NCI-H345 treated with DMSO at 0.1 percent for 48 hours (cell line): Measurements from ENCODE around the gene MVD.
A peak's percentile ranks its signal among the peaks of the same experiment; 100 is the strongest.

ENCODE experiments used
- DNase-seq: peaks from one replicate; lab custom pipeline; 2025; ENCODE audit not compliant: unreplicated experiment; lab: John Stamatoyannopoulos, UW

The MVD gene

DNA sequence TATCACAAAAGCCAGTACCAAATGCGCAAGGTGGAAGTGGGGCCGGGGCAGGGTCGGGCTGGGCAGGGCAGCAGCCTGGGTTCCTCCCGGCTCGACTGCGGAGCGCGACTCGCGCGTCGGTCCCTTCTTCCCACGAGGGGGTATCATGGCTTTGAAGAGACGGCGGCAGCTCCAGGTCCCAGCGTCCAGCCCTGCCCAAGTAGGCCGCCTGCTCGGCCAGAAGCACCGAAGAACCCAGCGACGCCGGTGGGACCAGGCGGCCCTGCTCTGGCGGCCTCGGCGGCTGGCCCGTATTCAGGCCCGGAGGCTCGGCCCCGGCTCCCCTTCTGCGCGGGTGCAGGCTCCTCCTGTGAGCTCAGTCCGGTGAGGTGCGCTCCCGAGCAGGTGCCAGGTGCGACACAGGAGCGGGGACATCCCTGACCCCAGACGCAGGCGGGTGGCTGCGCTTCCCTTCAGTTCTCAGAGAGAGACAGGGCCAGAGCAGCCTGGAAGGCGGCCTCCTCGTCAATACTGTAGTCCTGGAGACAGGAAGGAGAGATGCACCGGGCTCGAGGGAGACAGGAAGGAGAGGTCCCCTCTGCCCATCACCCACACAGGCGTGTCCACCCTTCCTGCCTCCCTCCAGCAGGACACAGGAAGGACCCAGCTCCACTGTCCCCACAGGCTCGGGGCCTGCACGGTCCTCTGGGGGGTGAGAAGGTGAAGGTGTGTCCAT is 34.4 kb upstream of the MVD start:
- DNase-seq, result no peak

DNA sequence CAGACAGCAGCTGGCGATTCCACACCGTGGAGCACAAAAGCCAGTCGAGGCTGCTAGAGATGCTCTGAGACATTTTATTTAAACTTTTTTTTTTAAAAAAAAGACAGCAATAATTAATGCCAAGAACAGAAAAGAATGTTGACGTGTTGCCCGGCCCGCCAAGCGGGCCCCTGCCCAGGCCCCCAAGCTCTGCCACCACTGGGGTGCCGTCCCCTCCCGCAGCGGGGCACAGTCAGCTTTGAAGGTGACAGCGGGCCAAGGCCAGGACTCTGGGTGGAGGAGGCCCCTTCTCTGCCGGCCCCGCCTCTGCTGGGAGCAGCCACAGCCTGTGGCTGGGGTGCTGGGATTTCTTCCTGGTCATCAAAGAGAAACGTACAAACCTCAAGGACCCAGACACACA is 33.5 kb upstream of the MVD start:
- DNase-seq, result no peak

GRCh38 chr16:88695753-88696152 is 32.9 kb upstream of the MVD start:
- DNase-seq, result no peak

DNA sequence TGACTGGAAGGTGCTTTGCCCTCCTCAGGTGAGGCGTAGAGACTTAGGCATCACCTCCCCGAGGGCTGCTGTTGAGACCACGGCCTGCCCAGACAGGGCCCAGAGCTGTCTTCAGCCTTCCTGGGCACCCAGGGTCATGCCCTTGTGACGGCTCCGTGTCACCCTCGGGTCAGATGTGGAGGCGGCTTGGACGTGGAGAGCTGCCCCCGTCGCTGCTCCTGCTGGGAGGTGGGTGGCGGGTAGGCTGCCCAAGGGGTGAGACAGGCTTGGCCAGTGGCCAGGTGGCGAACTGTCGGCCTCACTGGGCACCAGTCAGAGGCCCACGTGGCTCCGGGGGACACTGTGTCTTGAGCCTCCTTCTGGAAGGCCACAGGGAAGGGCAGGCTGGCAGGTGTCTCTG is 32.3 kb upstream of the MVD start:
- no peak for DNase-seq

DNA sequence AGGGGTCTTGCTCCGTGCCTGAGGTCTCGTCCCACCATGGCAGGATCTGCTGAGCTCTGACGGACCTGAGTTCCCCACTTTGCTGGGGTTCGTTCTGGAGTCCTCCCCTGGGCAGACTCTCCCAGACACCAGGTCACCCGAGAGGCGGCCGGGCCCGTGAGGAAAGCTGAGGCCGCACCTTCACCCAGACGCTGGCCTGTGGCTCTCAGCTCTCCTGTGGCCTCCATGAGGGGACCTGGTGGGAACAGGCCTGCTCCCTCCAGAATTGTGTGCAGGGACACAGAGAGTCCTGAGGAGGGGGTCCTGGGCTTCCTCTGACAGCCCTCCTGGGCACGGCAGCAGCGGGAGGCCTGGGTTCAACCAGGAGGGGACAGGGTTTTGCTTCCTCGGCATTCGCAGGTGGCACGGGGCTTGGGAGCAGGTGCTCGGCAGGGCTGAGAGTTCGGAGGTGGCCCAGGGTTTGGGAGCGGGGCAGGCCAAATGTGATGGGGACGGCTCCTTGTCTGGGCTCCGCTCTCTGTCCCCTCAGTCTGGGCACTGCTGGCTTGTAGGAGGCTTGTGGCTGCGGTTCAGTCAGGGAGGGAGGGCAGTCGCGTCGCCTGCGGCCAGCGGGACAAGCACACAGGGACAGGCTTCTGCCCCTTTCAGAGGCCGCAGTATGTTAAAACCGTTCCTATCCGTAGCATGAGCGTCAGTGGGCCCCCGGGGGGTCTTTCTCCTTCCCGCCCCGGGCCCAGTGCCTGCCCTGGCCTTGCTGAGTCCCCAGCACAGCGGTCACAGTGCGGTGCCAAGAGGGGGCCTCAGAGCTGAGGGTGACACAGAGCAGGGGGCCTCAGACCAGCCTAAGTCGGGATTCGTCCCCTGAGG is 31.6 kb upstream of the MVD start:
- DNase-seq, result no peak

DNA sequence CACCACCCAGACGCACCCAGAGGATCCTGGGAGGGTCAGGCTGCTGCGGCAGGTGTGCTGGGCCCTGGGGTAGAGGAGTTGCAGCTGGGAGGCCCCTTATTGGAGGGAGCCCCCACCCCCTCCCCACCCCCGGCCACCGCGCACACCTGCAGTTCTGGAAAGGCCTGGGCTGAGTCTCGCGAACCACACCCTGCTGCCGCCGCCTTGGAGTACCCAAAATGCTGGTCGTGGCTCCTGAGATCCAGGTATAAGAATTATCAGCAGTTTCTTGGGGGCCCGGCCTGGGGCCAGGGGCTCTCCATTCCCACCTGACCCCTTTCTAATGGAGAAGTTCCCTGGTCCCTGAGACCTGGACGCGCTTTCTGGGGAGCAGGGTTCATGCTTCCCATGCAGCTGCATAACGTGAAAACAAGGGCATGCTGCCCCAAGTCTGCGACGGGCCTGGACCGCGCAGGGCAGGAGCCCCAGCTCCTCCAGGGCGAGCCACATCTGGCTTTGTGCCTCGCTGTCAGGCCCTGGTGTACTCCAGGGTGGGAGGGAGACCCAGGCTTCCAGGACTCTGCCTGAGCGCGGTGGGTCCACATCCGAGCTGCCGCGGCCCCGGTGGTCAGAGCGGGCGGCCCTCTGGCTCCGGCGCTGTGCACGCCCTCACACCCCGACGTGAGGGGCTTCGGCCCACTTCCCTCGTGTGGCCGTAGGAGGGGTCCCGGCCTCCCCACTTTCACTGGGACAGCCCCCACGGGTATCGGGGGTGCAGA is 30.7 kb upstream of the MVD start:
- DNase-seq, result no peak

DNA sequence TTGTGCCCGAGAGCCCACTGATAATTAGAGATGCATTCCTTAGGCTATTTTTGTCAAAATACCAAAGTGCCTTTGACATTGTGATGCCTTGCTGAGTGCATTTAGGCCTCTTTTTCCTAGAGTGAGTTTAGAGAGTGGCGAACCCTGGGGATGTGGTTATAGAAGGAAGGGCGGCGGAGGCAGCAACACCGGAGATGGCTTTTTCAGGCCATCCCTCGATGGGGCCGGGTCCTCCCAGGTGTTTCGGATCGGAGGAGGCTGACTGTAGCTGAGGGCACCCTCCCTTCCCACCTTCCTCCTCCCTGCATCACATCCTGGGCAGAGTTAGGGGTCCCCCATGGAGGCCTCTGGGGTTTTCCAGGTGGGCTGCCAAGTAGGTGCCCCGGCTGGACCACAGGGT is 30.0 kb upstream of the MVD start:
- no peak for DNase-seq

DNA sequence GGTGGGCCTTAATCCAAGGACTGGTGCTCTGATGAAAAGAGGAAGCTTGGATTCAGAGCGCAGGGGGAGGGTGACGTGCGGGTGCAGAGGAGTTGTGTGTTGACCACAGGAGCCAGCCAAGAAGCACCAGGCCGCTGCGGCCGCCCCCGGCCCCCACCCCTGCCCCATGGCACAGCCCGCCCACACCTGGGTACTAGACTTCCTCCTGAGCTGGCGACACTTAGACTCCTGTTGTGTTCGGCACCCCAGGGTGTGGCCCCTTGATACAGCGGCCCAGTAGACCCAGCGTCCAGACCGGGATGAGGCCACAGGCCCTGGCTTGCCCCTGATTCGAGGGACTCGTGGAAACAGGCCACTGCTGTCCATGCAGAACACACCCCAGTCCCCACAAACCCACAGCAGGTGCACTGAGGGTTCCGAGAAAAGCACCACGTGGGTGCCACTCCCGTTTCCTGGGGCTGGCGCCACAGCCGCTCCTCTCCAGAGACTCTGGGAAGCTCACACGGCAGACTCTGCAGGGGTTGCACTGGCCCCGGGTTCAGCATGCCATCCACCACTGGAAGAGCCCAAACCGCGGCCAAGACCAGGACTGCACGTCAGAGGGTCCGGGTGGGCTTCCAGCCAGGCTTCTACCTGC is 29.2 kb upstream of the MVD start:
- no peak for DNase-seq

- no peak for DNase-seq
These were observed 28.4 kb upstream of the MVD start for GRCh38 chr16:88691129-88691813.

DNA sequence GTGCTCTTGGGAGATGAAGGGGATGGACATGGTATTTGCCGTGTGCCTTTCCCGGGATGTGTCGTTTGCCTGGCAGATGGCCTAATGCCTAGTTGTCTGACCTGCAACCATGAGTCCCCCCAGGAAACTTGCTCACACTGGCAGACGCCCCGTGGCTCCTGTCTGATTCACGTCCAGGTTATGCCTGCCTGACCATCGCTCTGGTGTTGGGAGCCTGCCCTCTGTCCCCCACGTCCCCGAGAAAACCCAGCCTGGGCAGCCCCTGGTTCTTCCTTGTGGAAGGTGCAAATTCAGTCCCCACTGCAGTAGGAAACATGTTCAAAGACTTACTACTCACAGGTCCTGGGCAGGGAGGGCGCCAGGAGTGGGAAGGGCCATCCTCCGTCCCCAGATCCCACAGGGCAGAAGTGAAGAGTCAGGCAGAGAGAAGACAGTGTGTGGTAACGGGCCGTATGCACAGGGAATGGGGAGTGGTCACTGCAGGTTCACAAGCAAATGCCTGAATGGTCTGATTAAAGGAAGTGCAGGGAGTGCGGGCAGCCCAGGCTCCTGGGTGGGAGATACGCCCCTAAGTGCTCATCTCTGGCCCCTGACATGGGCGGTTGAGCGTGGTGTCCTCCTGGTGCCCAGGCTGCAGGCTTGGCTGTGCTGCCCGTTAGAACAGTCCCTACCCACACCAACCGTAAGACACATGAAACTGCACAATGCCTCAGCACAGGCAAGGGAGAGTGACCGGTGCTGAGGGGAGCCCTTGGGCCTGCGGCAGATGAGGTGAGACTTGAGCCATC is 27.6 kb upstream of the MVD start:
- no peak for DNase-seq

- DNase-seq, result peak; percentile 71
These were observed 25.3 kb upstream of the MVD start for GRCh38 chr16:88688013-88688778.

GRCh38 chr16:88687676-88688012 is 24.8 kb upstream of the MVD start:
- no peak for DNase-seq

GRCh38 chr16:88687254-88687576 is 24.3 kb upstream of the MVD start:
- no peak for DNase-seq

- DNase-seq, result peak; percentile 36
These were observed 23.8 kb upstream of the MVD start, which contains the start of gene SNAI3 for GRCh38 chr16:88686439-88687253. SNAI3 (minus strand) TSS chr16:88686507; CDS start chr16:88686406, 101 bp downstream.

DNA sequence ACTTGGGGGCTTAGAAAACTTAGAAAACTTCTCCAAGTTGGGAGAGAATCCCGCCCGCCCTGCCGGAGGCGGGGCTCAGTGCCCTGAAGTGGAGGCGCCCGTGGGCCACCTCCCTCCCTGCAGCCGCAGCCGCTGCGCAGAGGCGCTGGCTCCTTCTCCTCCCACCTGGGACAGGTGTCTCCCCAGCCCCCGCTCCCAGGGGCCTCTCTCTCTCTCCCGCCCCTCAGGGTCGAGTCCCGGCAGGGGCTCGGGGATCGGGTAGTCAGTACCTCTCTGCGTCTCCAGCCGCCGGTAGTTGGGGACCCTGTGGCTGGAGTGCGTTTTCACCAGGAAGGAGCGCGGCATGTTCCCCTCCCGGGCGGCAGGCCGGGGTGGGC is 23.2 kb upstream of the MVD start:
- DNase-seq, result peak; percentile 27

- no peak for DNase-seq
These were observed 22.5 kb upstream of the MVD start for GRCh38 chr16:88685156-88686061.

DNA sequence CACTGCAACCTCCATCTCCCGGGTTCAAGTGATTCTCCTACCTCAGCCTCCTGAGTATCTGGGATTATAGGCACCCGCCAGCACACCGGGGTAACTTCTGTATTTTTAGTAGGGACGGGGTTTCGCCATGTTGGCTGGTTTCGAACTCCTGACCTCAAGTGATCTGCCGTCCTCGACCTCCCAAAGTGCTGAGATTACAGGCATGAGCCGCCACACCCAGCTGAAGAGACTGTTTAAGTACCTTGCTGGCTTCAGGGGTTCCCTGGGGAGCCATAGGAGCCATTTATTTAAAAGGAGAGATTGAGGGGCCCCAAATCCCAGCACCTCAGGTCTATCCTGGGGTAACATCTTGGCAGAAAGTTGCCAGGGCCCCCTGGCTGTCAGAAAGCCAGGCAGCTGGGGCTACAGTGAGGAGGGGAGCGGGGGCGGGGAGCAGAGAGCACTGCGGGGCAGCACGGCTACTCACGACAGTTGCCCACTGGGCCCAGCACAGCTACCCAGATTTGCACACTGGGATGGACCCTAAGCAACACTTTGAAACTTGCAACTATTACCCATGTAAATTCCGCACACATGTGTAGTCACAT is 21.8 kb upstream of the MVD start:
- no peak for DNase-seq
